HG03066 (cell line): ENCODE data around the gene PPP2R1B.

Experiments
- ATAC-seq: cut with Tn5 transposase; IDR thresholded peaks from one replicate; pipeline ENCODE4 v1.9.1; 2021; ENCODE audit warnings: low read depth; ENCODE audit not compliant: unreplicated experiment

PPP2R1B gene

DNA sequence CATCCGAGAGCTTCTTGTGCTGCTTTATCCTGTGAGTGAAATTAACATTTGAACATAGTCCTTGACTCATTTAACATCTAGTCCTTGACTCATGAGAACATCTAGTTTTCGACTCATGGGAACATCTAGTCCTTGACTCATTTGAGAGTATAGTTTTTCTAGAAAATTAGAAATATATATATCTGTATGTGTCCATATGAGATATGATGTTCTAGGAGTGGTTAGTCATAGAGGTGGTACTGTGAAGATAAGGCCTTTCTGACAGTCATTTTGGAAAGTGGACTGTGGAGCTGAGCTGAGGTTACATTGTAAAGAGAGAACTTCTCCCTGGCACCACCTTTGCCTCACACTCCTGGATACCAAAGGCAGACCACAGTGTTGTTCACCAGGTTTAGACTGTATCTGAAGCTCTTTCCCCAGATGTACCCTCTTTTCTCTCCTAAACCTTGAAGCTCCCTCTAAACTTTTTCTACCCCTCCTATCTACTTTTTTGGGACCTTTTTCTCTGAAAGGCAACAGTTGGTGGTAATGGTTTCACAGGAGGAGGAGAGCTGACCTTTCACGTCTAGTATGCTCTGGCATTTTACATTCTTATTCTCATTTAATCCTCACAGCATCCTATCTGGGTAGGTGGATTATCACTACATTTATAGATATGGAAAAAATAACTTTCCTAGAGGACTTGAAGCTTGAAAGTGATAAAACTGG, 67.2 kb downstream of the PPP2R1B start:
- no peak for ATAC-seq

DNA sequence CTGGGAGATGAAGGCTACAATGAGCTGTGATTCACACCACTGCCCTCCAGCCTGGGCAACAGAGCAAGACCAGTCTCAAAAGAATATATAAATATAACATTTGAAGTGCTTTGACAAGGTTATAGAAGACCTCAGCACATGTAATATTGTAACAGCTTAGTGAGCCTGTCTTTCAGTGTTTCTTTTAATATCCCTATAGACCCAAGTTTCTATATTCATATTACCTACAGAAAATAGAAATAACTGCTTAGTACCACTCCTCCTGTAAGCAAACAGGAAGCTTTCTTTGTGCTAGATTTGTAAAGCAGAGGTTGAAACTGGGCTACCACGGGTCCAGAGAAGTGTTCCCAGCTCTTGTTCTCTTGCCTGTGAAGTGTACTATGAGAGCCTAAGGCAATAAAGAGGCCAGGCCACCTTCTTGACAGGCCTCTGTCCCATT, 68.2 kb downstream of the PPP2R1B start:
- peak; percentile 71 for ATAC-seq

DNA sequence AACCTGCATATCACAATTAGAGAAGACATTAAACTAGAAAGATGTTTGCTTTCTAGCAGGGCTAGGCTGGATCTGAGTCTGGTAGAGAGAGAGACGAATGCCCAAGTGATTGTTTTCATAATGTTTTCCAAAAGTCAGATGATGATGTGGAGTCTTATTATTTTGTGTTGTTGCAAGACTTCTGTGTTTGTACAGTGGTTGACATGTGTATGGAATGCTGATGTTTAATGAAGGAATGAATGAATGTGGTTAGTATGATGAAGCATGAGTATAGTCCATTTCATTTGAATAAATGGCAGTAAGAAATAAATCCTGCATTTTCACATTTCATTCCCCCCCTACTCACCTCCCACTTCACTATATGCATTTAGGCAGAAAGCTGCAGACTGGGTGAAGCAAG, 69.6 kb downstream of the PPP2R1B start:
- ATAC-seq = no peak

DNA sequence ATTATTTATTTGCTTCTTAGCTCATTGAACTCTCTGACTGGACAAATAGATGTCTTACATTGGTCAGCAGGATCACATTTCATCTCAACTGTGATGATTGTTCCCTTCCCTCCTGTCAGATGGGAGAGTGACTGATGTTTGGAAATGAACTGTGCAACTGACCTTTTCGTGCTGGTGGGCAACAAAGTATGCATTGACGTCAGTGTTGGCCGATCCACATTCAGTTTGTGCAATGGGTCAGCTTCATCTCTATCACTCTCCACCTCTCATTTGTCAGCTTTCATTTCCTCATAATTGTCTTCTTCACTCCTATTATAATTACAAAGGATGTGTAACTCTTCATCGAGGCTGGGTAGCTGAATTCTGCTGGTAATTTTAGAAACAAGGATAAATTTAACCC, 71.3 kb downstream of the PPP2R1B start:
- no peak for ATAC-seq

DNA sequence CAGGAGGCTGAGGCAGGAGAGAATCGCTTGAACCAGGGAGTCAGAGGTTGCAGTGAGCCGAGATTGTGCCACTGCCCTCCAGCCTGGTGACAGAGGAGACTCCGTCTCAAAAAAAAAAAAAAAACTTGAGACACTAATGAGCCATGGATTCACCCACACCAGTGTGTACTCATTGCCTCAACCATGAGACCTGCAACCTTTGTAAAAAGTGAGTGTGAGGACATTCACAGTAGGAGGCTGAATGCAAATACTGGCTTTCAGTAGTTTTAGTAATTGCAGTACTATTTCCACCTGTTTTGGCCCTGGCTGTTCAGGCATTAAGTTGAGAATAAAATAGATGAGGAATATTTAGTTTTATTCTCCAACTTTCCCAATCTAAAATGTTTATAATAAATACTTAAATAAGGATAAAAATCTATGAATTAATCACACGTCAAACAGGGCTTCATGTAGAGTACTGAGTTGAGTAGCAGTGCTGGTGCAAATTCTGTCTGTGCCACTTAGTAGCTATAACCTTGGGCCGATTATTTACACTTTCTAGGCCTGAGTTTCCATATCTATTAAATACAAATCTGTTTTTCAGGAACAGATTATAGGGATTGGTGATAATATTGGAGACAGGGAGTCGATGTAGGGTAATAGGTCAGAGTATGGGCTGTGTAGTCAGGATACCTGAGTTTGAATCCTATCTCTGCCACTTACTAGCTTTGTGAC, 72.8 kb downstream of the PPP2R1B start:
- no peak for ATAC-seq

DNA sequence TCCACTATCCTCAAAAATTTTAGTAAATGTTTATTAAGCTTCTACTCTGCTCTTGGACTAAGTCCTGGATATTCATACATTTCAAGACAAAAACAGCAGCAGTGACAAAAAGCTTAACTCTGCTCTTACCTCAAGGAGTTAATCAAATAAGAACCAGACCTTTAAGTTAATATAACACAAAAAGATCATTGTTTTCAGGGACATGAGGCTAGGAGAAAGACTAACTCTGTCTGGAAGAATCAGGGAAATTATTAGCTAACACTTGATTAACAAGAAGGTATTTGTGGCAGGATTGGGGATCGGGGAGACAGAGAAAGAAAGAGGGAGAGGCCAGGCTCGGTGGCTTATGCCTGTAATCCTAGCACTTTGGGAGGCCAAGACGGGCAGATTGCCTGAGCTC, 74.4 kb downstream of the PPP2R1B start:
- no peak for ATAC-seq

DNA sequence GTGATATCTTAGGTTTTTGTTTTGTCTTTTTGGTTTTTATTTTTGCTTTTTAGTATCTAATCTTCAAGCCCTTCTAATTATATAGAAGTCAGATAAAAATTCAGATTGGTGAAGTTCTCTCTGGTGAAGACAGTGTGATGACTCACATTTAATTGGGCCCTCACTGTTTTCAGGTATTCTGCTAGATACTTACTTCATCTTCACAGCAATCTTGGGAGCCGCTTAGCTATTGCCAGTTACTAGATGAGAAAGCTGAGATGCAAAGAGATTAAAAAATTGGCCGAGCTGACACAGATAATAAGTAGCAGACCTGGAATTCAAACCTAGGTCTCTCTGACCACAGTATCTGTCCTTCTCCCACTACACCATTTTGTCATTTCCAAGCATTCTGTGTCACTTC, 75.0 kb downstream of the PPP2R1B start:
- no peak for ATAC-seq

DNA sequence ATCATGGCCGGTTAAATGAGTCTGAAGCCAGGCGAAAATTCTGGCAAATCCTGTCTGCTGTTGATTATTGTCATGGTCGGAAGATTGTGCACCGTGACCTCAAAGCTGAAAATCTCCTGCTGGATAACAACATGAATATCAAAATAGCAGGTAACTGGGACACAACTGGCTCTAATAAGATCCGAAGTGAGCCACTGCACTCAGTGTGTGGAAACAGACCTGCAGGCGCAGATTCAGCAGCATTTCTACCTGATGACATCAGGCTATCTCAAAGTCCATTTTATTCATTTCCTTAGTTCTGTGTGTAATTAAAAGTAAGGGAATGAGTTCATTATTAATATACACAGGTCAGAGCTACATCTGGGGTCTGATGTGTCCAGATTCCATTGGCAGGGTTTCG, 78.2 kb downstream of the PPP2R1B start:
- ATAC-seq = no peak

DNA sequence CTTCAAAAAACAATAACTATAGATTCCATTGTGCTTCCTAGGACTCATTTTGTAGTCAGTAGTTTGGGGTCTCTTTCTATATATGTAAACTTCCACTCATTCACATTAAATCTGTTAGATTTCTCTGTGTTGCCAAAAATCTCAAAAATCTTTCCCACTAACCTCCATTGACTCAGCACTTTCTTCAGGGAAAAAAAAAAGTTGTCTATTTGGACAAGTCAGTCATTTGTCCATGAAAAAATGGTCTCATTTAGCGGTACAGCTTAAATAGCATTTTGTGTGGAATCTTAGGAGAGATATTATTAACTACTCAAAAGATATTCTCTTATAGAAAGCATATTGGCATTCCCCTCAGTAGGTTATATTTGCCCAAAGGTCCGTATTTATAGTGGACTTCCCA, 81.9 kb downstream of the PPP2R1B start:
- no peak for ATAC-seq

DNA sequence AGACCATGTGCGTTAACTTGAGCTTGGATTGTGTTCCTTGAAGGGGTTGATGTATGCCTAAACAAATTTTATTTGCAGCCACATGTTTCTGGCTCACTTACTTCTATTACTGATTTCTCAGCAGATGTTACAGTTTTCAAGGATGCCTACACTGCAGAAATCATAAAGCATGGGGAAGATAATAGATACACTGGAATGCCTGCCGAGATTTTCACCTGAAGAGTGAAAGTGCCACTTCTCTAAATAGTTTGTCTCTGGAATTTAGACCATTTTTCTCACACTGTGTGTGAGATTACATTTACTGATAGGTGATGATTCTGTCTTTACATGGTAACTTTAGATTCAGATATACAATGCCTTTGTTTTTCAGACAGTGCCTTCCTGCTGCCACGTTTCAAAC, 82.4 kb downstream of the PPP2R1B start:
- no peak for ATAC-seq

DNA sequence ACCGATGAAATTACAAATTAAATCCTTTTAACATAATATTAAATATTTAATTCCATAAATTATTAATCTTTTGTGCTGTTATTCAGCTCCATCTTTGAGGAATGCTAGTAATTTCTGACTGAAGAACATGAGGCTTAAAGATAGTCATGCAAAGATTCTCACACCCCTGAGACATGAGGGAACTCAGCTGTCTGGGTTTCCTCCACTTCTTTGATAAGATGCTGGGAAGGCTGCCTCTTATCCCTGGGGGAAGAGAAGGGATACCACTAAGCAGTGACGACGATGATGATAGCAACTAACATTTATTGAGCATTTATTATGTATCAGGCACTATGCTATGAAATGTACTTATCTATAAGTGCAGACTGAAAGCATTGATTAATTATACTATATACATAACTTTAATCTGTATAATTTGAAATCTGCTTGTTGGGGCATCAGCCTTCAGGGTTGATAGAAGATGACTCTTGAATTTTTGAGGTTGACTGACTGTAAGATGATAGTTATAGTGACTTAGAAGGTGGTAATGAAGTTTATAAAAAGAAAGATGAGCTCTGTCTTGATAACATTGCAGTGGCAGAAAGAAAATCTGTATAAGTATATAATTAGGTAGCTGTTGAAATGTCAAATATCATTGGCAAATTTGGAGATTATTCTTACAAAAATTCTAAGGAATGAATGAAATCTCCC, 85.6 kb downstream of the PPP2R1B start:
- no peak for ATAC-seq
